ENCODE measurements around the gene CIB4. TPM values are rescaled to one million over a fixed set of nuclear protein-coding genes. Genes with fewer than 3 reads are reported as not detected.

Gene CIB4
- total and polyA plus RNA-seq, 9 of the 15 experiments (the other 6 are each of a cell fraction or from before 2014, with no cell fraction given) = not detected

DNA sequence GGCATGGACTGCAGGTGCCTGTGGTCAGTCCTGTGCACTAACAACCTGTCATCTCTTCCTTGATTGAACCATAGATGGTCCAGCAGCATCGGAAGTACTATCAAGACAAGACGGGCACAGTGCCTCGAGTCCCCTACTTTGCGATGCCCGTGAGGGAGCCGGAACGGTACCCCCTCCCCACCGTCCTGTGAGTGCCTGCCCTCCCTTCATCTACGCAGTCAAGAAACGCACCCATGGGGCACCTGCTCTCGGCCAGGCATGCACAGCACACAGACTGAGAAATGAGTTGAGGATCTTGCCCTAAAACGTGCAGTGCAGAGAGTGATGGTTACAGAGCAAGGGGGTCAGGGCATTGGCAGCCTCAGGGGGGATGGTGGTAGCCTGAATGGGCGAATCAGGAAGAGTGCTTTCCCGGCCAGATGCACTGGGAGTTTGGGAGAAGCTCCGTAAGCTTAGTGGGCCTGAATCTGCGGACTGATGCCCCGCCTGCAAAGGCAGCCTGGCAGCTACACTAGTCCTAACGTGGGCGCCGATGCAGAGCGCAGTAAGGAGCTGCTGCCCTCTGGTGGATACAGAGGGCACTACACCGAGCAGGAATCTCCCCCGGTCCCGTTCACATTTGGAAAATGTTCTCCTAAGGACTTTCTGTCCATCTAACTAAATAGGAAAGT lies 63.6 kb downstream of the CIB4 start (continued):
- no peak for TF ChIP-seq NCOR1 (IDR thresholded peaks at IDR 0.05)
- no peak for TF ChIP-seq ETV6 (IDR thresholded peaks at IDR 0.05; ENCODE audit: borderline replicate concordance in 1 of 2, low read depth in 2 of 2, low read length in 1 of 2)
- TF ChIP-seq ETV6 (CRISPR knock-in tag; IDR thresholded peaks at IDR 0.05; ENCODE audit: borderline replicate concordance) = no peak
- TF ChIP-seq GTF2F1 (IDR thresholded peaks at IDR 0.05; ENCODE audit: low read depth, low read length) = no peak
- TF ChIP-seq, protein P1, sequence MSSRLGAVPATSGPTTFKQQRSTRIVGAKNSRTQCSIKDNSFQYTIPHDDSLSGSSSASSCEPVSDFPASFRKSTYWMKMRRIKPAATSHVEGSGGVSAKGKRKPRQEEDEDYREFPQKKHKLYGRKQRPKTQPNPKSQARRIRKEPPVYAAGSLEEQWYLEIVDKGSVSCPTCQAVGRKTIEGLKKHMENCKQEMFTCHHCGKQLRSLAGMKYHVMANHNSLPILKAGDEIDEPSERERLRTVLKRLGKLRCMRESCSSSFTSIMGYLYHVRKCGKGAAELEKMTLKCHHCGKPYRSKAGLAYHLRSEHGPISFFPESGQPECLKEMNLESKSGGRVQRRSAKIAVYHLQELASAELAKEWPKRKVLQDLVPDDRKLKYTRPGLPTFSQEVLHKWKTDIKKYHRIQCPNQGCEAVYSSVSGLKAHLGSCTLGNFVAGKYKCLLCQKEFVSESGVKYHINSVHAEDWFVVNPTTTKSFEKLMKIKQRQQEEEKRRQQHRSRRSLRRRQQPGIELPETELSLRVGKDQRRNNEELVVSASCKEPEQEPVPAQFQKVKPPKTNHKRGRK (tag; IDR thresholded peaks at IDR 0.05) = no peak
- no peak for TF ChIP-seq PHTF2 (CRISPR knock-in tag; IDR thresholded peaks at IDR 0.05)

DNA sequence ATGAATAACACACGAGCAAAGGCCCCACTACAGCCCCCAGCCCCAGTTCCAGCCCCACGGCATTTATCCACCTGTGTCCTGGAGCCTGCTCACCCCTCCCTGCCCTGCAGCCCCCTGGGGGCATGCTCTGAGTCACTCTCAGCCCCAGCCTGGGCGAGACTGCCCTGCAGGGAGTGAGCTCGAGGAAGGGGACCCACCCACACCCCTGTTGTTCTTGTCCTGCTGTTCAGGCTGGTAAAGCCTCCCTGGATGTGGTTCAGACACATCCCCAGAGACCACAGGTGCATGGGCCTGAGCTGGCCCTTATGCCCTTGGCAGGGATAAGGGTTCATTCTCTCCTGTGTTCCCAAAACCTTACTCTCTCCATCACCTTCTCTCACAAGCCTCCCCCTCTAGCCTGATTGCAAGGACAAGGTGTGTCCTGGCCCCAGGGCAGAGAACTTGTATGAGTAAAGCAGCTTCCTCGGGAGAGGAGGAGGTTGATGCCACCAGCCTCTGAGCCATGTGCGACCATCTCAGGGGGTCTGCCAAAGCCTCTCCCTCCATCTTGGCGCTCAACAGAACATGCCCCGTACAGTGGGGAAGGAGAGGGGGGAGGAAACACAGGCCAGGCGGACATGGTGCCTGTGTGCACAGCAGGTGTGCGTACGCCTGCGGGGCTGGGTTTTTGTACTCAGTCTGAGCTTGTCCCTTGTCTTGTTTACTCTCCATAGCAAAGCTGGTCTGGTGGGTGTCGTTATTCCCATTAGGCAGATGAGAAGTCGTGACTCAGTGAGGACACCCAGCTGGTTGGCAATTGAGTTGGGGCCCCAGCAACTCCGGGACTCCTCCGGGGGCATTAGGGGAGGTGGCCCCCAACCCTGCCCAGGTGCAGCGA lies 64.4 kb downstream of the CIB4 start:
- in situ Hi-C loops (cut with MboI) = no loop called here
- H3K36me3 ChIP-seq (ENCODE audit: control insufficient read depth, insufficient read depth, low read length) = no peaks in the 10 kb centered on the region
- no peaks in the 10 kb centered on the region for H3K79me2 ChIP-seq (ENCODE audit: control insufficient read depth, insufficient read depth, low read length)
- ATAC-seq (no peak; the same call in 2 of the 3 replicates), FAIRE-seq (no peak), DNase-seq (ENCODE audit: extremely low read depth in 1 of 4, low spot score in 3 of 4) (no peak)
- no peak overlapping the region for H3K4me3 ChIP-seq
- H3K4me1 ChIP-seq (replicated peaks in 1 of 2; ENCODE audit: control insufficient read depth in 2 of 2, insufficient read depth in 2 of 2, low read length in 2 of 2) = no peaks in the 10 kb centered on the region; a peak in 1 of 5 replicates
- intact Hi-C loops (cut with micrococcal nuclease) = loop anchor here (1.0 kb wide), 2 partner anchors 56 to 105 kb away; no protein-coding TSS in a partner anchor
- H3K27ac ChIP-seq (ENCODE audit: extremely low read depth, low read depth, low read length) = no peak overlapping the region
- no TSS peak for BruUV-seq (replicated peaks)
- H3K9ac ChIP-seq (ENCODE audit: insufficient read depth in 1 of 2, low read depth in 2 of 2, low read length in 2 of 2) = no peak overlapping the region
- POLR2A ChIA-PET = interaction anchor here (0.7 to 2.0 kb wide), 3 partner anchors 18 to 568 kb away, joined by 3 to 6 read pairs (median 5); no protein-coding TSS in a partner anchor
- no peaks in the 10 kb centered on the region for H3K9me3 ChIP-seq (replicated peaks; ENCODE audit: control insufficient read depth, insufficient read depth, low read depth, low read length)
- H3K27me3 ChIP-seq (ENCODE audit: control insufficient read depth in 2 of 2, insufficient read depth in 2 of 2, low read length in 2 of 2) = peaks cover 41 to 93% of the 10 kb centered on the region in 2 experiments
- no peak overlapping the region for H3K4me2 ChIP-seq (ENCODE audit: insufficient read depth, low read length)
- WGBS (ENCODE audit: insufficient coverage, low coverage, missing lambda C conversion rate) = 0% methylated on average over 17 of the region's 17 CpGs
- no peak overlapping the region for H2AFZ ChIP-seq (ENCODE audit: low read depth, low read length)
- peaks cover 9% of the 10 kb centered on the region for H4K20me1 ChIP-seq (replicated peaks; ENCODE audit: control insufficient read depth, insufficient read depth, low read length)
- no peaks in the 10 kb centered on the region for H3K9me1 ChIP-seq (ENCODE audit: control insufficient read depth, insufficient read depth, low read length)
- CTCF ChIA-PET (ENCODE audit: low intra/inter-chr PET ratio) = interaction anchor here (1.0 to 3.5 kb wide), 4 partner anchors 55 to 626 kb away, joined by 3 to 31 read pairs (median 10); no protein-coding TSS in a partner anchor
- TF ChIP-seq MTA3 (IDR thresholded peaks at IDR 0.05; ENCODE audit: borderline replicate concordance) = no peak
- TF ChIP-seq RFX7 (CRISPR knock-in tag; IDR thresholded peaks at IDR 0.05) = no peak
- TF ChIP-seq ZNF232 (CRISPR knock-in tag; IDR thresholded peaks at IDR 0.05) = no peak
- TF ChIP-seq RBM34 (IDR thresholded peaks at IDR 0.05; ENCODE audit: borderline replicate concordance, insufficient read depth, low read length) = no peak
- no peak for TF ChIP-seq HDAC2 (IDR thresholded peaks at IDR 0.05)
